HepG2 (cell line): ENCODE data around the gene SCRG1. TPM values are rescaled to one million over a fixed set of nuclear protein-coding genes. Genes with fewer than 3 reads are reported as not detected.

ENCODE experiments used
- AHR ChIP-seq: IDR thresholded peaks from 2 replicates; pipeline ENCODE4 v1.6.1; 2018; ENCODE audit warnings: missing genetic modification reagents, missing compliant biosample characterization
- GABPB1 ChIP-seq: IDR thresholded peaks from 2 replicates; pipeline ENCODE4 v1.6.1; 2016; ENCODE audit warnings: mild to moderate bottlenecking, missing genetic modification reagents, moderate library complexity, missing compliant biosample characterization
- HNF4A ChIP-seq: sonication (generic); formaldehyde crosslinking; IDR thresholded peaks from 2 replicates; pipeline ENCODE4 v1.4.0; 2020; ENCODE audit warnings: missing genetic modification reagents
- HNRNPLL ChIP-seq: fragments of 200-400 bp; formaldehyde crosslinking; IDR thresholded peaks from 2 replicates; pipeline ENCODE4 v1.6.1; 2017; ENCODE audit warnings: mild to moderate bottlenecking, low read depth, low read length; ENCODE audit not compliant: poor library complexity, severe bottlenecking
- MAFG ChIP-seq: sonication (generic); formaldehyde crosslinking; IDR thresholded peaks from 2 replicates; pipeline ENCODE4 v1.5.1; 2020; ENCODE audit warnings: mild to moderate bottlenecking, missing genetic modification reagents
- NR1H2 ChIP-seq: sonication (generic); formaldehyde crosslinking; IDR thresholded peaks from 2 replicates; pipeline ENCODE4 v1.8.1; 2022; ENCODE audit warnings: low read depth, missing genetic modification reagents, borderline replicate concordance
- PHF21A ChIP-seq: sonication (generic); formaldehyde crosslinking; IDR thresholded peaks from 2 replicates; pipeline ENCODE4 v1.5.0; 2020; ENCODE audit warnings: mild to moderate bottlenecking, missing genetic modification reagents
- POLR2A ChIP-seq, 2 experiments: IDR thresholded peaks; 2 replicates each; pipeline ENCODE4 v1.6.1; 2011; ENCODE audit warnings: low read depth in 2 of 2, low read length in 2 of 2, mild to moderate bottlenecking in 1 of 2, moderate library complexity in 1 of 2; ENCODE audit not compliant: insufficient read depth in 1 of 2
- RBM22 ChIP-seq: fragments of 200-400 bp; formaldehyde crosslinking; optimal IDR thresholded peaks from 2 replicates; pipeline ENCODE3; 2017; ENCODE audit warnings: mild to moderate bottlenecking, low read length, moderate library complexity
- RFX5 ChIP-seq: IDR thresholded peaks from 2 replicates; pipeline ENCODE4 v1.6.1; 2011; ENCODE audit warnings: low read depth, low read length, improper control_type of control experiment
- SCMH1 ChIP-seq: sonication (generic); formaldehyde crosslinking; IDR thresholded peaks from 2 replicates; pipeline ENCODE4 v1.9.0; 2021; ENCODE audit warnings: missing genetic modification reagents, mild to moderate bottlenecking, borderline replicate concordance
- SP1 ChIP-seq, 2 experiments: fragments of 450-650 bp in 1 of 2; sonication (generic) in 1 of 2; formaldehyde crosslinking in 1 of 2; IDR thresholded peaks; 2 replicates each; pipeline versions ENCODE4 v1.4.0 to v1.6.1; 2016 to 2020; ENCODE audit warnings: missing genetic modification reagents in 1 of 2
- SRF ChIP-seq: IDR thresholded peaks from 2 replicates; pipeline ENCODE4 v1.6.1; 2011; ENCODE audit warnings: mild to moderate bottlenecking, low read depth, low read length, moderate library complexity
- TEAD3 ChIP-seq: optimal IDR thresholded peaks from 2 replicates; pipeline ENCODE3; 2016; ENCODE audit warnings: borderline replicate concordance
- WIZ ChIP-seq: sonication (generic); formaldehyde crosslinking; IDR thresholded peaks from 2 replicates; pipeline ENCODE4 v1.5.1; 2020; ENCODE audit warnings: mild to moderate bottlenecking, missing genetic modification reagents
- ZNF251 ChIP-seq: sonication (generic); formaldehyde crosslinking; IDR thresholded peaks from 2 replicates; pipeline ENCODE4 v1.9.0; 2021; ENCODE audit warnings: mild to moderate bottlenecking, missing genetic modification reagents
- ZNF296 ChIP-seq: sonication (generic); formaldehyde crosslinking; conservative IDR thresholded peaks from 2 replicates; pipeline ENCODE4 v1.5.0; 2020; ENCODE audit warnings: mild to moderate bottlenecking, missing genetic modification reagents
- ZNF501 ChIP-seq: sonication (generic); formaldehyde crosslinking; IDR thresholded peaks from 2 replicates; pipeline ENCODE4 v1.5.1; 2020; ENCODE audit warnings: mild to moderate bottlenecking, moderate library complexity, missing genetic modification reagents
- ZNF619 ChIP-seq: sonication (generic); formaldehyde crosslinking; IDR thresholded peaks from 2 replicates; pipeline ENCODE4 v1.4.0; 2020; ENCODE audit warnings: mild to moderate bottlenecking, missing genetic modification reagents
- ZNF703 ChIP-seq: sonication (generic); formaldehyde crosslinking; IDR thresholded peaks from 2 replicates; pipeline ENCODE4 v1.5.1; 2020; ENCODE audit warnings: missing genetic modification reagents, mild to moderate bottlenecking, moderate library complexity, borderline replicate concordance
- ZSCAN21 ChIP-seq: sonication (generic); formaldehyde crosslinking; IDR thresholded peaks from 2 replicates; pipeline ENCODE4 v1.8.0; 2022; ENCODE audit warnings: mild to moderate bottlenecking, missing genetic modification reagents, moderate library complexity, borderline replicate concordance
- polyA plus RNA-seq, 8 experiments: library from polyadenylated mRNA; depleted of rRNA in 3 of 8; stranded (reverse) in 7 of 8; unstranded in 1 of 8; fragments of >200 nt; fragmentation: Illumina TruSeq in 4 of 8; extraction: Trizol in 4 of 8; gene quantifications; 2 replicates each; pipeline versions ENCODE4 v1.2.1 to v1.2.3, GENCODE V29; 2011 to 2016; ENCODE audit warnings: low read depth in 4 of 8, missing spikeins in 1 of 8, mixed read lengths in 1 of 8; ENCODE audit not compliant: insufficient read depth in 1 of 8
- total RNA-seq, 5 experiments: library from RNA; depleted of rRNA; stranded (reverse); fragments of >200 nt; fragmentation: Illumina TruSeq; extraction: Trizol; gene quantifications; 2 replicates each; pipeline ENCODE4 v1.2.3, GENCODE V29; 2016; ENCODE audit warnings: low read depth in 1 of 5
- TF ChIP-seq, protein P1 (sequence below): IDR thresholded peaks from 2 replicates; pipeline ENCODE4 v1.6.1; 2016; ENCODE audit warnings: low read depth, control low read depth
- TF ChIP-seq, protein P2 (sequence below): sonication (generic); formaldehyde crosslinking; IDR thresholded peaks from 2 replicates; pipeline ENCODE4 v1.4.0; 2020; ENCODE audit warnings: mild to moderate bottlenecking, missing genetic modification reagents
- TF ChIP-seq, protein P3 (sequence below): IDR thresholded peaks from 2 replicates; pipeline ENCODE4 v1.6.1; 2016; ENCODE audit warnings: missing compliant biosample characterization, missing genetic modification reagents, borderline replicate concordance
- TF ChIP-seq, protein P4 (sequence below): sonication (generic); formaldehyde crosslinking; IDR thresholded peaks from 2 replicates; pipeline ENCODE4 v1.5.1; 2020; ENCODE audit warnings: mild to moderate bottlenecking, missing genetic modification reagents, borderline replicate concordance

The SCRG1 gene
- total and polyA plus RNA-seq, 2 of the 13 experiments (the other 11 are each of a cell fraction or from before 2014, with no cell fraction given) = not detected

DNA sequence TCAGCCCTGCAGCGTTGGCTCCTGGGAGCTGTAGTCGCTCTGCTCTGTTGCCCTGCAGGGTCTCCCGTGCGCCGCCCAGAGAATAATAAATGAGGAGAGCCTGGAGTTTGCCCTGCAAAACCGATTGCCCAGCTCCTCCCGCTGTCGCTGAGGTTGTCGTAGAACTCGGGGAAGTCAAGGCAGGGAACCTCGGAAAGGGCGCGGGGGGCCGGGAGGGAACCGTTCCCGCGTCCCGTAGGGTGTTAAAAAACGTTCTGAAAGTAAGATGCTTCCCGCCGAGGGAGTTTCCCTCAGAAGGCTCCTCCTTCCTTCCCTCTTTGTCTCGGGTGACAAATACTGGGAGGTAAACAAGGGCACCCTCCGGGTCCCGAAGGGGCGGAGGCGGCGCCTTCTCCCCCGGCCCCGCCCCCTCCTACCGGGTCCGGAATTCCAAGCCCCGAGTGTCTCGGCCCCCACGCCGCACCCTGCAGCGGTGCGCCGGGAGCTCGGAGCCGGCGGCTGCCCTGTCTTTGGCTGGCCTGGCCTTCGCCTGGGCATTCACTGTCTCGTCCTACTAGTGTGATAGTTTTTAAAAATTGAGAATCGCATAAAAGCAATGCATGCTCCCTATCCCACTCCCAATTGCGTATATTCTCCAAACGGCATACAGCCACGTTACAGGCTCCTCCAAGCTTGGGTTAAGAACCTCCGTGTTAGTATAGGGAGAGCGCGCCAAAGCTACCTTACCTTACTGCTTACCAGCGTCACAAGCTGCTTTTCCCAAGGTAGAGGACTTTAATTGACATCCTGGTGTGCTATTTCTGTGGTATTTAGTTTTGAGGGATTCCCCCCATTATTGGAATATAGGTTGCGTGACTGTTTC lies 63.8 kb downstream of the SCRG1 start (continued):
- no peak for TF ChIP-seq AHR (CRISPR knock-in tag)
- TF ChIP-seq MAFG = no peak
- TF ChIP-seq ZNF619 = no peak
- TF ChIP-seq NR1H2 (CRISPR knock-in tag) = no peak
- peak; percentile 77 to 90 for TF ChIP-seq POLR2A (IDR thresholded peaks at IDR 0.05; ENCODE audit: insufficient read depth in 1 of 2, low read depth in 2 of 2, low read length in 2 of 2)
- peak; percentile 61 for TF ChIP-seq TEAD3 (CRISPR knock-in tag)
- TF ChIP-seq, protein P1, sequence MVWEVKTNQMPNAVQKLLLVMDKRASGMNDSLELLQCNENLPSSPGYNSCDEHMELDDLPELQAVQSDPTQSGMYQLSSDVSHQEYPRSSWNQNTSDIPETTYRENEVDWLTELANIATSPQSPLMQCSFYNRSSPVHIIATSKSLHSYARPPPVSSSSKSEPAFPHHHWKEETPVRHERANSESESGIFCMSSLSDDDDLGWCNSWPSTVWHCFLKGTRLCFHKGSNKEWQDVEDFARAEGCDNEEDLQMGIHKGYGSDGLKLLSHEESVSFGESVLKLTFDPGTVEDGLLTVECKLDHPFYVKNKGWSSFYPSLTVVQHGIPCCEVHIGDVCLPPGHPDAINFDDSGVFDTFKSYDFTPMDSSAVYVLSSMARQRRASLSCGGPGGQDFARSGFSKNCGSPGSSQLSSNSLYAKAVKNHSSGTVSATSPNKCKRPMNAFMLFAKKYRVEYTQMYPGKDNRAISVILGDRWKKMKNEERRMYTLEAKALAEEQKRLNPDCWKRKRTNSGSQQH (CRISPR knock-in tag) = no peak; the same call in 1 of the 2 replicates
- TF ChIP-seq SP1 (IDR thresholded peaks at IDR 0.05) = no peak
- peak; percentile 49; the same call in 1 of the 2 replicates for TF ChIP-seq SP1 (CRISPR knock-in tag; IDR thresholded peaks at IDR 0.05)
- no peak for TF ChIP-seq PHF21A (CRISPR knock-in tag)
- TF ChIP-seq, protein P2, sequence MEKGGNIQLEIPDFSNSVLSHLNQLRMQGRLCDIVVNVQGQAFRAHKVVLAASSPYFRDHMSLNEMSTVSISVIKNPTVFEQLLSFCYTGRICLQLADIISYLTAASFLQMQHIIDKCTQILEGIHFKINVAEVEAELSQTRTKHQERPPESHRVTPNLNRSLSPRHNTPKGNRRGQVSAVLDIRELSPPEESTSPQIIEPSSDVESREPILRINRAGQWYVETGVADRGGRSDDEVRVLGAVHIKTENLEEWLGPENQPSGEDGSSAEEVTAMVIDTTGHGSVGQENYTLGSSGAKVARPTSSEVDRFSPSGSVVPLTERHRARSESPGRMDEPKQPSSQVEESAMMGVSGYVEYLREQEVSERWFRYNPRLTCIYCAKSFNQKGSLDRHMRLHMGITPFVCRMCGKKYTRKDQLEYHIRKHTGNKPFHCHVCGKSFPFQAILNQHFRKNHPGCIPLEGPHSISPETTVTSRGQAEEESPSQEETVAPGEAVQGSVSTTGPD (CRISPR knock-in tag) = no peak
- TF ChIP-seq RBM22 = no peak
- TF ChIP-seq, protein P3, sequence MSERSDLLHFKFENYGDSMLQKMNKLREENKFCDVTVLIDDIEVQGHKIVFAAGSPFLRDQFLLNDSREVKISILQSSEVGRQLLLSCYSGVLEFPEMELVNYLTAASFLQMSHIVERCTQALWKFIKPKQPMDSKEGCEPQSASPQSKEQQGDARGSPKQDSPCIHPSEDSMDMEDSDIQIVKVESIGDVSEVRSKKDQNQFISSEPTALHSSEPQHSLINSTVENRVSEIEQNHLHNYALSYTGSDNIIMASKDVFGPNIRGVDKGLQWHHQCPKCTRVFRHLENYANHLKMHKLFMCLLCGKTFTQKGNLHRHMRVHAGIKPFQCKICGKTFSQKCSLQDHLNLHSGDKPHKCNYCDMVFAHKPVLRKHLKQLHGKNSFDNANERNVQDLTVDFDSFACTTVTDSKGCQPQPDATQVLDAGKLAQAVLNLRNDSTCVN (CRISPR knock-in tag) = no peak
- TF ChIP-seq ZNF501 (CRISPR knock-in tag) = no peak
- no peak for TF ChIP-seq ZSCAN21 (CRISPR knock-in tag)
- TF ChIP-seq HNF4A (CRISPR knock-in tag) = 0 out of 2 replicates have a peak, but pooled peaks have one; percentile 12
- peak; percentile 70 for TF ChIP-seq HNRNPLL
- no peak for TF ChIP-seq ZNF251 (CRISPR knock-in tag)
- no peak; the same call in 1 of the 2 replicates for TF ChIP-seq ZNF703 (CRISPR knock-in tag)
- no peak for TF ChIP-seq SCMH1 (CRISPR knock-in tag)
- TF ChIP-seq RFX5 = no peak
- 0 out of 2 replicates have a peak, but pooled peaks have one; percentile 3 for TF ChIP-seq SRF
- peak; percentile 58; the same call in 1 of the 2 replicates for TF ChIP-seq GABPB1 (CRISPR knock-in tag)
- no peak for TF ChIP-seq ZNF296 (CRISPR knock-in tag)
- TF ChIP-seq, protein P4, sequence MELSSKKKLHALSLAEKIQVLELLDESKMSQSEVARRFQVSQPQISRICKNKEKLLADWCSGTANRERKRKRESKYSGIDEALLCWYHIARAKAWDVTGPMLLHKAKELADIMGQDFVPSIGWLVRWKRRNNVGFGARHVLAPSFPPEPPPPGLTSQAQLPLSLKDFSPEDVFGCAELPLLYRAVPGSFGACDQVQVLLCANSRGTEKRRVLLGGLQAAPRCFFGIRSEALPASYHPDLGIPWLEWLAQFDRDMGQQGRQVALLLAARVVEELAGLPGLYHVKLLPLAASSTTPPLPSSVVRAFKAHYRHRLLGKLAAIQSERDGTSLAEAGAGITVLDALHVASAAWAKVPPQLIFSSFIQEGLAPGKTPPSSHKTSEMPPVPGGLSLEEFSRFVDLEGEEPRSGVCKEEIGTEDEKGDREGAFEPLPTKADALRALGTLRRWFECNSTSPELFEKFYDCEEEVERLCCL (CRISPR knock-in tag) = no peak
- no peak for TF ChIP-seq WIZ
